ENCODE results near the gene EEF1AKMT4.

Gene EEF1AKMT4

DNA sequence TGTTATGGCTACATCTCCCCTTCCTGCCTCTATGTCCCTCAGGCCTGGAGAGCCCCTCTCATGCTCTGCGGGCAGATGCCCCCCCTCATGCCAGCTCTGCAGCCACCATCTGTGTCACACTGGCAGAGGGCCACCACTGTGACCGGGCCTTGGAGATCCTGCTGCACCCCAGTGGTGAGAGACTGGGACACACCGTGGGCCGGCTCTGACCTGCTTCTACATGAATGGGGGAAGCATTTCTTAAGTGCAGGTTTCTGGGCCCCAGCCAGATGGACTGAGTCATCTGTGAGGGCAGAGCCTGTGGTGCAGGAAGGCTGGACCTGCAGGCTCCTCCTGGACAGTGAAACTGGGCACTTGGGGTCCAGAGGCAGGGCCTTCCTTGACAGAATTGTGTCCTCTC is 15.2 kb upstream of the EEF1AKMT4 start:
- peaks cover 10% of the 10 kb centered on the region for H3K4me1 ChIP-seq (ENCODE audit: insufficient read depth, low read length)

DNA sequence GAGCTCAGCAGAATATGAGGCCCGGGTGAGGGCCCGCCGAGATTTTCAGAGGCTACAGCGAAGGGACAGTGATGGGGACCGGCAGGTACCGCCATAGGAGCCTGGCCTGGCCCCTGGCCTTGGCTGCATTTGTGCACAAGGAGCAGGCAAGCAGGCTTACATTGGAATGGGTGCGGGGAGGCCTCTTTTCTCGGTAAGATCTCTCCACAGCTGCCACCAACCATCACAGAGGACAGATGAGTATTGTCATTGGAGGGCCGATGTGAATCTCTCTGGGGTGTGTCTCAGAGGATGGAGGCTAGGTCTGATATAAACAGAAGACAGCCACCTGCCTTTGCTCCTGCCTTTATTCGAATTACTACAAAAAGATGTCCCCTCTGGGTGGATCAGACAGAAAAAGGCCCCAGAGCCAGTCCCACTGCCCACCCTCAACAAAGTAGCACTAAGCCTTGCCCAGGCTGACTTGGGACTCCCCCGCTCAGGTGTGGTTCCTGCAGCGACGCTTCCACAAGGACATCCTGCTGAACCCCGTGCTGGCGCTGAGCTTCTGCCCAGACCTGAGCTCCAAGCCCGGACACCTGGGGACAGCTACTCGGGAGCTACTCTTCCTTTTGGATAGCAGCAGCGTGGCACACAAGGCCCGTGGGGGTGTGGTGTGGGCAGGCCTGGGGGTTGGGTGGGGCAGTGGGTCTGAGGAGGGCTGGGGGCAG is 14.6 kb upstream of the EEF1AKMT4 start:
- H3K4me3 ChIP-seq (ENCODE audit: low read depth in 1 of 2, low read length in 2 of 2): no peak overlapping the region
- H3K27ac ChIP-seq (ENCODE audit: low read length): no peak overlapping the region
- no peak overlapping the region for H2AFZ ChIP-seq (ENCODE audit: low read depth, low read length)
- peaks cover 19% of the 10 kb centered on the region for H3K27me3 ChIP-seq (ENCODE audit: insufficient read depth, low read length, poor library complexity)
- H4K20me1 ChIP-seq (ENCODE audit: insufficient read depth, low read length): peaks cover 6% of the 10 kb centered on the region; the same call in 1 of the 2 replicates
- no peaks in the 10 kb centered on the region for H3K36me3 ChIP-seq (ENCODE audit: insufficient read depth, low read length)
- ATAC-seq (ENCODE audit: insufficient read depth, low read depth): no peak
- H3K79me2 ChIP-seq (ENCODE audit: insufficient read depth, low read length): no peaks in the 10 kb centered on the region
- DNase-seq: no peak
- H3K4me1 ChIP-seq (ENCODE audit: insufficient read depth, low read length): peaks cover 4% of the 10 kb centered on the region
- H3K9ac ChIP-seq (ENCODE audit: low read depth, low read length): no peak overlapping the region
- no peaks in the 10 kb centered on the region for H3K9me3 ChIP-seq (ENCODE audit: insufficient read depth, low read length, severe bottlenecking)
- TF ChIP-seq EZH2 (IDR thresholded peaks at IDR 0.05; ENCODE audit: borderline replicate concordance, low read depth, low read length, severe bottlenecking): no peak
- TF ChIP-seq, protein P1, sequence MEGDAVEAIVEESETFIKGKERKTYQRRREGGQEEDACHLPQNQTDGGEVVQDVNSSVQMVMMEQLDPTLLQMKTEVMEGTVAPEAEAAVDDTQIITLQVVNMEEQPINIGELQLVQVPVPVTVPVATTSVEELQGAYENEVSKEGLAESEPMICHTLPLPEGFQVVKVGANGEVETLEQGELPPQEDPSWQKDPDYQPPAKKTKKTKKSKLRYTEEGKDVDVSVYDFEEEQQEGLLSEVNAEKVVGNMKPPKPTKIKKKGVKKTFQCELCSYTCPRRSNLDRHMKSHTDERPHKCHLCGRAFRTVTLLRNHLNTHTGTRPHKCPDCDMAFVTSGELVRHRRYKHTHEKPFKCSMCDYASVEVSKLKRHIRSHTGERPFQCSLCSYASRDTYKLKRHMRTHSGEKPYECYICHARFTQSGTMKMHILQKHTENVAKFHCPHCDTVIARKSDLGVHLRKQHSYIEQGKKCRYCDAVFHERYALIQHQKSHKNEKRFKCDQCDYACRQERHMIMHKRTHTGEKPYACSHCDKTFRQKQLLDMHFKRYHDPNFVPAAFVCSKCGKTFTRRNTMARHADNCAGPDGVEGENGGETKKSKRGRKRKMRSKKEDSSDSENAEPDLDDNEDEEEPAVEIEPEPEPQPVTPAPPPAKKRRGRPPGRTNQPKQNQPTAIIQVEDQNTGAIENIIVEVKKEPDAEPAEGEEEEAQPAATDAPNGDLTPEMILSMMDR (IDR thresholded peaks at IDR 0.05; ENCODE audit: borderline replicate concordance, extremely low read depth, low read length, poor library complexity, severe bottlenecking): no peak
- no peak overlapping the region for H3K4me2 ChIP-seq (ENCODE audit: insufficient read depth, low read length)

More for the DNA sequence above, 15.2 kb upstream of the EEF1AKMT4 start:
- H3K27ac ChIP-seq (ENCODE audit: low read length): no peak overlapping the region
- no peaks in the 10 kb centered on the region for H3K9me3 ChIP-seq (ENCODE audit: insufficient read depth, low read length, severe bottlenecking)
- ATAC-seq (ENCODE audit: insufficient read depth, low read depth): no peak
- no peaks in the 10 kb centered on the region for H3K36me3 ChIP-seq (ENCODE audit: insufficient read depth, low read length)
- no peak overlapping the region for H2AFZ ChIP-seq (ENCODE audit: low read depth, low read length)
- H3K4me3 ChIP-seq (ENCODE audit: low read depth in 1 of 2, low read length in 2 of 2): no peak overlapping the region
- H3K9ac ChIP-seq (ENCODE audit: low read depth, low read length): no peak overlapping the region
- peaks cover 24% of the 10 kb centered on the region for H3K27me3 ChIP-seq (ENCODE audit: insufficient read depth, low read length, poor library complexity)
- DNase-seq: no peak
- TF ChIP-seq EZH2 (IDR thresholded peaks at IDR 0.05; ENCODE audit: borderline replicate concordance, low read depth, low read length, severe bottlenecking): no peak
- TF ChIP-seq, protein P1 (IDR thresholded peaks at IDR 0.05; ENCODE audit: borderline replicate concordance, extremely low read depth, low read length, poor library complexity, severe bottlenecking): no peak
- H3K4me2 ChIP-seq (ENCODE audit: insufficient read depth, low read length): no peak overlapping the region
- peaks cover 2% of the 10 kb centered on the region; the same call in 1 of the 2 replicates for H4K20me1 ChIP-seq (ENCODE audit: insufficient read depth, low read length)
- no peaks in the 10 kb centered on the region for H3K79me2 ChIP-seq (ENCODE audit: insufficient read depth, low read length)

DNA sequence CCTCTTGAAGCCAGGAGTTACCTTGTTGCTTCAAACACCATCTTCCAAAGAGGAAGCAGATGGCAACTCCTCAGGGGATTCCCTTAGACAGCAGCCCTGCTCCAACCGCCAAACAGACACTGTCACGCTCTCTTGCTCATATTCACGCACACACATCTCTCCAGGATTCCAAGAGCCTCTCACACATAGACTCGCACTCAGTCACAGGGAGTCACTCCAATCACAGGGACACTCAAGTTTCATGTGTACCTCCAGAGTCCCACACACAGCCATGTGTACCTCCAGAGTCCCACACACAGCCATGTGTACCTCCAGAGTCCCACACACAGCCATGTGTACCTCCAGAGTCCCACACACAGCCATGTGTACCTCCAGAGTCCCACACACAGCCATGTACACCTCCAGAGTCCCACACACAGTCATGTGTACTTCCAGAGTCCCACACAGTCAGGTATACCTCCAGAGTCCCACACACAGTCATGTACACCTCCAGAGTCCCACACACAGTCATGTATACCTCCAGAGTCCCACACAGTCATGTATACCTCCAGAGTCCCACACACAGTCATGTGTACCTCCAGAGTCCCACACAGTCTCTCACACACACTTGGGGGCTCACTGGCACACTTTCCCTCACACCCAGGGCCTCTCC is 14.0 kb upstream of the EEF1AKMT4 start:
- Histone ChIP-seq H3K4me2 (ENCODE audit: insufficient read depth, low read length) (no peak overlapping the region), H3K4me3 (ENCODE audit: low read depth in 1 of 2, low read length in 2 of 2) (no peak overlapping the region), H4K20me1 (ENCODE audit: insufficient read depth, low read length) (peaks cover 12% of the 10 kb centered on the region; the same call in 1 of the 2 replicates), H3K27me3 (ENCODE audit: insufficient read depth, low read length, poor library complexity) (peaks cover 14% of the 10 kb centered on the region), H3K27ac (ENCODE audit: low read length) (no peak overlapping the region), H3K4me1 (ENCODE audit: insufficient read depth, low read length) (no peaks in the 10 kb centered on the region), H3K9ac (ENCODE audit: low read depth, low read length) (no peak overlapping the region), H3K9me3 (ENCODE audit: insufficient read depth, low read length, severe bottlenecking) (no peaks in the 10 kb centered on the region), H3K79me2 (ENCODE audit: insufficient read depth, low read length) (no peaks in the 10 kb centered on the region), H3K36me3 (ENCODE audit: insufficient read depth, low read length) (no peaks in the 10 kb centered on the region), H2AFZ (ENCODE audit: low read depth, low read length) (no peak overlapping the region)
- ATAC-seq (ENCODE audit: insufficient read depth, low read depth) (no peak), DNase-seq (no peak)
- TF ChIP-seq EZH2 (IDR thresholded peaks at IDR 0.05; ENCODE audit: borderline replicate concordance, low read depth, low read length, severe bottlenecking): no peak
- TF ChIP-seq, protein P1 (IDR thresholded peaks at IDR 0.05; ENCODE audit: borderline replicate concordance, extremely low read depth, low read length, poor library complexity, severe bottlenecking): no peak
